CD4-positive, CD25-positive, alpha-beta regulatory T cell (primary cell): ENCODE data around the gene MPRIP. TPM values are rescaled to one million over a fixed set of nuclear protein-coding genes. Genes with fewer than 3 reads are reported as not detected.

Source experiments
- ATAC-seq, 2 donors: fragments of 150-1000 bp; cut with Tn5 transposase; one replicate each; pipeline ENCODE4 v1.10.0; 2021; ENCODE audit warnings: low read depth in 2 of 2, moderate number of reproducible peaks in 2 of 2, moderate library complexity in 1 of 2
- DNase-seq, 3 donors: peaks; one replicate each; pipeline versions ENCODE4 v3.0.0 to v3.0.0-alpha.2; 2012 to 2022; ENCODE audit warnings: mixed read lengths in 1 of 3
- H3K27ac ChIP-seq: one replicate; pipeline ENCODE4 v1.7.0; 2013; ENCODE audit warnings: mild to moderate bottlenecking, low read length; ENCODE audit not compliant: insufficient read depth, poor library complexity, severe bottlenecking
- H3K27me3 ChIP-seq: one replicate; pipeline ENCODE4 v1.7.0; 2013; ENCODE audit warnings: low read length; ENCODE audit not compliant: control insufficient read depth, insufficient read depth
- H3K36me3 ChIP-seq: one replicate; pipeline ENCODE4 v1.7.0; 2013; ENCODE audit warnings: mild to moderate bottlenecking, low read length, moderate library complexity; ENCODE audit not compliant: control insufficient read depth, insufficient read depth
- H3K4me1 ChIP-seq: 2 replicates; pipeline ENCODE4 v1.7.0; 2013; ENCODE audit warnings: mild to moderate bottlenecking, low read length; ENCODE audit not compliant: insufficient read depth, control insufficient read depth, poor library complexity, severe bottlenecking
- H3K4me3 ChIP-seq: one replicate; pipeline ENCODE4 v1.7.0; 2013; ENCODE audit warnings: low read depth, mild to moderate bottlenecking, low read length, moderate library complexity
- H3K9me3 ChIP-seq, 2 experiments: 1 replicate in 1 of 2; 2 replicates in 1 of 2; pipeline ENCODE4 v1.7.0; 2013; ENCODE audit warnings: low read length in 2 of 2, mild to moderate bottlenecking in 1 of 2, moderate library complexity in 1 of 2; ENCODE audit not compliant: control insufficient read depth in 2 of 2
- H3K27ac Mint-ChIP-seq, 3 donors: one replicate each; pipeline ENCODE4 v1.8.0; 2020 to 2022; ENCODE audit warnings: mild to moderate bottlenecking in 3 of 3, mixed read lengths in 3 of 3, moderate library complexity in 2 of 3
- H3K27me3 Mint-ChIP-seq: one replicate; pipeline ENCODE4 v1.8.0; 2022; ENCODE audit warnings: mild to moderate bottlenecking, mixed read lengths
- H3K36me3 Mint-ChIP-seq: one replicate; pipeline ENCODE4 v1.8.0; 2020; ENCODE audit warnings: mixed read lengths
- H3K4me1 Mint-ChIP-seq, 4 donors: one replicate each; pipeline ENCODE4 v1.8.0; 2020 to 2022; ENCODE audit warnings: mixed read lengths in 4 of 4, mild to moderate bottlenecking in 1 of 4
- H3K4me3 Mint-ChIP-seq, 4 donors: one replicate each; pipeline ENCODE4 v1.8.0; 2020 to 2022; ENCODE audit warnings: mild to moderate bottlenecking in 4 of 4, mixed read lengths in 4 of 4, moderate library complexity in 3 of 4
- H3K9me3 Mint-ChIP-seq, 7 donors: one replicate each; pipeline ENCODE4 v1.8.0; 2020 to 2022; ENCODE audit warnings: mixed read lengths in 7 of 7, mild to moderate bottlenecking in 3 of 7, moderate library complexity in 2 of 7
- polyA plus RNA-seq, 4 donors: library from polyadenylated mRNA; unstranded; fragments of 300-500 nt; fragmentation: Illumina TruSeq; gene quantifications; one replicate each; pipeline ENCODE4 v1.2.3, GENCODE V29; 2021
- total RNA-seq: library from RNA; stranded (reverse); gene quantifications from one replicate; pipeline ENCODE4 v1.2.3, GENCODE V29; 2022

Gene MPRIP
- total and polyA plus RNA-seq, 5 donors from 2014 or later, result 49.0 to 234 (median 58.0) TPM

DNA sequence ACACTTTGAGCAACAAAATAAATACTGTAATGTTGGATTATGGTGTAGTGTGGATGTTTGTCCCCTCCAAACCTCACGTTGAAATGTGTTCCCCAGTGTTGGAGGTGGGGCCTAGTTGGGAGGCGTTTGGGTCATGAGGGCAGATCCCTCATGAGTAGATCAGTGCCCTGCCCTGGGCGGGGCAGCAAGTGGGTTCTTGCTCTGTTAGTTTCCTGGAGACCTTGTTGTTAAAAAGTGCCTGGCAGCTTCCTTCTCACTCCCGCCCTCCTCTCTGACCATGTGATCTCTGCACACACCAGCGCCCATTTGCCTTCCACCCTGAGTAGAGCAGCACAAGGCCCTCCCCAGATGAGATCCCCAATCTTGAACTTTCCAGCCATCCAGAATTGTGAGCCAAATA lies 67.7 kb downstream of the MPRIP start:
- Histone ChIP-seq H3K27me3 (no peaks in the 10 kb centered on the region), H3K4me1 (peaks cover 40% of the 10 kb centered on the region), H3K36me3 (no peaks in the 10 kb centered on the region), H3K27ac (no peak overlapping the region), H3K9me3 (no peaks in the 10 kb centered on the region), H3K4me3 (peak overlapping the region; percentile 43)
- Mint-ChIP-seq H3K4me3 (peak overlapping the region; percentile 2 to 80 (median 54)), H3K27ac (peak overlapping the region; percentile 66 to 97 (median 83)), H3K9me3 (no peaks in the 10 kb centered on the region), H3K36me3 (no peaks in the 10 kb centered on the region), H3K27me3 (no peaks in the 10 kb centered on the region), H3K4me1 (peaks cover 25 to 80% (median 49%) of the 10 kb centered on the region in 4 donors)
- peak in 2 of 3 donors; percentile 11 to 88 for DNase-seq
- peak; percentile 44 to 50 for ATAC-seq

DNA sequence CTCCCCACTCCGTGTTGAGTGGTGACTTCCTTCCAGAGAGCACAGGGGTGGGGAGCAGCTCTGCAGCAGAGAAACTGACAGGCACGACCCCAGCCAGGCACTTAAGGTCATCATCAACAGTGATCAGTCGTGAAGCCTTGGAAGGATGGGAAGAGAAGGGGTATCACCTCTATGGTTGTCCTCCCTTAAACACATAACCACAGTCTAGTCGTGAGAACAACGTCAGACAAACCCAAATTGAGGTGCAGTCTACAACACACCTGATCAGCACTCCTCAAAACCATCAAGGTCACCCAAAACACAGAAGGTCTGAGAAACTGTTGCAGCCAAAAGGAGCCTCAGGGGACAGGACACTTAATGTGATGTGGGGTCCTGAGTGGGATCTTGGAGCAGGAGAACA lies 68.3 kb downstream of the MPRIP start:
- no peak for ATAC-seq
- no peak overlapping the region for H3K4me3 ChIP-seq

DNA sequence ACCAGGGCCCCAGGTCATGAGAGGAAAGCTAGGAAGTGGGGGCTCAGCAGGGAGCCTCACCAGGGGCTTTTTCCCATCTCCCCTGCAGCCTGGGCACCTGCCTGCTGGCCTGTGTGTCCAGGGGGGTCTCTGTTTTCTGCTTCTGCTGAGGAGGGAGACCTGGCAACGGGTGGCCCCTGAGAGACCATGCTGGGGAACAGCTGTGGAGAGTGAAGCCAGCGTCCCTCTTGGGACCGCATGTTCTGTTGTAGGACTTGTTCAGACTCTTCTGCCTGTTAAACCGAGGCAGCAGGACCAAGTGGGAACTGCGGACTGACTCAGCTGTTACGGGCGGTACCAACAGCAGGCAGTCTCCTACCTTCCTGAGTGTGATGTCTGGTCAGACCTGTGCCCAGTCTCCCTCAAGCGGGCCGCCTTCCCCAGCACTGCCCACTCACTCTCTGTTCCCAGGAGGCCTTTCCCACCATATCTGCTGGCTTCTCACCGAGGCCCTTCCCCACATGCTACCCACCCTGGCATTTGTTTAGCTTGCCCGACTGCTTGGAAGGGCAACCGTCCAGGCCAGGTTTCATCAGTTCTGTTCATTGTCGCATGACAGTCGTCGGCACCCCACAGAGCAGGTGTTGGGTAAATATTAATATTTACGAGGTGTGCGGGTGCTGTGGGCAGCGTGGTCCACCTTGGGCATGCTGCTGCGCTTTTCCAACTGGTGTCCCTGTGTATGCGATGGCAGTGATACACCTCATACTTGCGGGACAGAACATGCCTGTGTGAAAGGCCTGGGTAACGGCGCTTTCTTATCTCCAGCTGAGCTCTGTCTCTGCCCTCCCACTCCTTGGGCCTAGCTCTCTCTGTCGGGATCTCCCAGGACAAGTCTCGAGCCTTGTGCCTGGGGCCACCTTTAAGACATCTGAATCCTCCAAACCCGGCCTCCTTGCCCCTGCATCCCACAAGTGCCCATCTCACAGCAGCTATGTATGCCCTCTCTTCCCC lies 69.4 kb downstream of the MPRIP start:
- no peak for ATAC-seq
- Histone ChIP-seq H3K27me3 (no peaks in the 10 kb centered on the region), H3K4me3 (no peak overlapping the region), H3K4me1 (peaks cover 44% of the 10 kb centered on the region), H3K9me3 (no peaks in the 10 kb centered on the region), H3K36me3 (no peaks in the 10 kb centered on the region), H3K27ac (no peak overlapping the region)
- Mint-ChIP-seq H3K4me3 (no peak overlapping the region), H3K36me3 (no peaks in the 10 kb centered on the region), H3K4me1 (peaks cover 25 to 88% (median 58%) of the 10 kb centered on the region in 4 donors), H3K27me3 (no peaks in the 10 kb centered on the region), H3K27ac (peak overlapping the region in 2 of 3 donors; percentile 66 to 76), H3K9me3 (no peaks in the 10 kb centered on the region)
- no peak for DNase-seq

More for the DNA sequence above, 68.3 kb downstream of the MPRIP start:
- Mint-ChIP-seq H3K4me3 (peak overlapping the region in 1 of 4 donors; percentile 25), H3K4me1 (peaks cover 25 to 85% (median 53%) of the 10 kb centered on the region in 4 donors), H3K9me3 (no peaks in the 10 kb centered on the region), H3K27me3 (no peaks in the 10 kb centered on the region), H3K27ac (peak overlapping the region; percentile 66 to 85 (median 76)), H3K36me3 (no peaks in the 10 kb centered on the region)
- Histone ChIP-seq H3K4me1 (peaks cover 44% of the 10 kb centered on the region), H3K36me3 (no peaks in the 10 kb centered on the region), H3K27me3 (no peaks in the 10 kb centered on the region), H3K9me3 (no peaks in the 10 kb centered on the region), H3K27ac (no peak overlapping the region)
- DNase-seq, result no peak

DNA sequence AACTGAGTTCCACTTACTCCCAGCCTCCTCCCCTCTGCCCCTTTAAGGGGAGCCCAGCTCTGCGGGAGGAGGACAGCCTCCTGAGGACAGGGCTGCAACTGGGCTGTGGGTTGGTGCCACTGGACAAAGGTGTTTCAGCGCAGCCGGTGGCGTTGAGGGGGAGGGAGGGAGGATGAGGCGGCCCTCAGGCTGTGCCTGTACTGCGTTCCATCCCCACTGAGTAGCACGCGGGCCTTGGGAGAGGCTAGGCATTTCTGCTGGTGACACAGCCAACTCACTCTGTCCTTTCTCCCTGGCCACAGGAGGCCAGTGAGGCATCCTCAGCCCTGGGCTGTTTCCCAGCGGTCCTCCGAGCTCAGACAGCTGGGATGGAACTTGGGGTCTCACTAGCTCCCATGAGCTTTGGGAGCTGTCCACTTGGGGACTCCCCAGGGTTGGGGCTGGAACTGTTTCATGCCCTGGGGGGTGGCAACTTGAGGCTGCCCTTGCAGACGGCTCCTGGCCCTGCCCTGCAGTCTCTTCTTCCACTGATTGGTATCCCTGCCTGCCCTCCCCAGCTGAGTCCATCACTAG lies 70.5 kb downstream of the MPRIP start:
- no peaks in the 10 kb centered on the region for H3K36me3 ChIP-seq
- peaks cover 45% of the 10 kb centered on the region for H3K4me1 ChIP-seq
- no peak overlapping the region for H3K4me3 Mint-ChIP-seq
- H3K27ac ChIP-seq, result no peak overlapping the region
- H3K27me3 ChIP-seq, result no peaks in the 10 kb centered on the region
- ATAC-seq (no peak), DNase-seq (no peak)
- no peak overlapping the region for H3K27ac Mint-ChIP-seq
- H3K4me3 ChIP-seq, result no peak overlapping the region
- H3K9me3 ChIP-seq, result no peaks in the 10 kb centered on the region
- no peaks in the 10 kb centered on the region for H3K9me3 Mint-ChIP-seq
- peaks cover 25 to 85% (median 59%) of the 10 kb centered on the region in 4 donors for H3K4me1 Mint-ChIP-seq
- H3K27me3 Mint-ChIP-seq, result no peaks in the 10 kb centered on the region
- no peaks in the 10 kb centered on the region for H3K36me3 Mint-ChIP-seq

DNA sequence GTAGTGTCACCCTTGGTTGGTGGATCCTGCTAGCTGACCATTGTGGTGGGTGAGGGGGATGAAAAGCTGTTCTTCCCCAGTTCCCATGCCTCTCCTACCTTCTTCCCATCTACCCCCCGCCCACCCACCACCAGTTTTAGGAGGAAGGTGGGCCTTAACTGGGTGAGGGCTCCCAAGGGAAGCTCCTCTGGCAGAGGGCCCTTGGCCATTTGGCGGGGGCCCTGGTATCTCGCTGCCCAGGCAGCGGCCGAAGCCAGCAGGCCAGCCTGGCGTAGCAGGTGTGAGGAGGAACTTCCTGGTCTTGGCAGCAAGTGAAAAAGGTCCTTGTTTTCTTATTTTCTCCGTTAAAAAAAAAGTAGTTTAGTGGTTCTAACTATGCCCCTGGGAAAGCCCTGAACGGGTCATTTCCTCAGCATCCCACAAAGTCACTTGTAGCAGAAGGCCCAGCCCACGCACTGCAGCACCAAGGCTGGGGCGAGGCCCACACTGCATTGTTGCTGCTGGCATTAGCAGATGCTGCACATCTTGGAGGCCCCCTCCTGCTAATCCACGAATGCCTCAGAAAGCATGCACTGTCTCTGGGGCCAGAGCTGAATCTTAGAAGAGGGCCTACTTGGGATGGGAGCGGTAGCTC lies 72.5 kb downstream of the MPRIP start:
- no peak overlapping the region for H3K27ac ChIP-seq
- no peaks in the 10 kb centered on the region for H3K27me3 Mint-ChIP-seq
- H3K36me3 Mint-ChIP-seq, result no peaks in the 10 kb centered on the region
- no peaks in the 10 kb centered on the region for H3K9me3 ChIP-seq
- H3K9me3 Mint-ChIP-seq, result no peaks in the 10 kb centered on the region
- no peaks in the 10 kb centered on the region for H3K27me3 ChIP-seq
- H3K27ac Mint-ChIP-seq, result peak overlapping the region in 1 of 3 donors; percentile 83
- H3K36me3 ChIP-seq, result no peaks in the 10 kb centered on the region
- H3K4me3 Mint-ChIP-seq, result peak overlapping the region in 1 of 4 donors; percentile 56
- peaks cover 48% of the 10 kb centered on the region for H3K4me1 ChIP-seq
- ATAC-seq (no peak), DNase-seq (no peak)
- peaks cover 22 to 85% (median 55%) of the 10 kb centered on the region in 4 donors for H3K4me1 Mint-ChIP-seq
- no peak overlapping the region for H3K4me3 ChIP-seq

DNA sequence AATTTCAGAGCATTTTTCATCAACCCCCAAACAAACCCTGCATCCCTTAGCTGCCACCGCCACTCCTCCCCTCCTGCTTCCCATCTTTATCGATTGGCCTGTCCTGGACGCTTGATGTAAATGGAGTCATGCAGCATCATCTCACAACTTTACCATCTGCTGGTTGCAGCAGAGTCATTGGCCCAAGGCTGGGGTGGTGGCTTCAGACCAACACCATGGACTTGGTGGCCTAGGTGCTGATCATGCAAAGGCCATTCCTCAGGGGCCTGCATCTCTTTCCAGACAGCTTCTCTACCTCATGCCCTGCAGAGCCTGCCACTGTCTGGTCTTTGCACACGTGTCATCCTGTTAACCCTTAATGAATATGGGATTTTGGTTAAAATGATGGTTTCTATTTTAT lies 73.4 kb downstream of the MPRIP start:
- no peaks in the 10 kb centered on the region for H3K9me3 Mint-ChIP-seq
- peak overlapping the region in 1 of 4 donors; percentile 56 for H3K4me3 Mint-ChIP-seq
- H3K36me3 ChIP-seq, result no peaks in the 10 kb centered on the region
- no peaks in the 10 kb centered on the region for H3K27me3 Mint-ChIP-seq
- ATAC-seq, result no peak
- H3K36me3 Mint-ChIP-seq, result no peaks in the 10 kb centered on the region
- no peak overlapping the region for H3K27ac ChIP-seq
- no peak overlapping the region for H3K4me3 ChIP-seq
- H3K27ac Mint-ChIP-seq, result peak overlapping the region; percentile 74 to 85 (median 83)
- H3K27me3 ChIP-seq, result no peaks in the 10 kb centered on the region
- peaks cover 19 to 85% (median 53%) of the 10 kb centered on the region in 4 donors for H3K4me1 Mint-ChIP-seq
- peaks cover 48% of the 10 kb centered on the region for H3K4me1 ChIP-seq
- DNase-seq, result no peak
- H3K9me3 ChIP-seq, result no peaks in the 10 kb centered on the region

DNA sequence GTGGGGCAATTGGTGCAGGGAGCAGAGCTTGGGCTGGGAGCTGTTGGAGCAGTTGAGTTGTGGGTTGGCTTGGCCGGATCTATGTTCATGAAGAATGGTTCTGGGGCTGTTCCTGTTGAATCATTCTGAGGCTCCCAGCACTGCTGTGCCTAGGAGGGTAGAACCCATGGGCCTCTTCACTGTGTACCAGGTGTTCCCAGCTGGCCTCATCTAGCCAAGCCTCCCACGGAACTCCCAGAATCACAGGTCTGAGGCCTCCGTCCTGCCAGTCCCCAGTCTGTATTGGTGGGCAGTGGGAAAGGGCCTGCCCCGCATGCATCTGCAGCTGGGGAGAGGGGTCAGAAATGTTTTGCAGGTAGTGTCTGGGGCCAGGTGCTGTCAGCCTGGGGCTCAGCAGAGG lies 74.1 kb downstream of the MPRIP start:
- H3K36me3 ChIP-seq, result no peaks in the 10 kb centered on the region
- peak overlapping the region; percentile 48 to 89 (median 74) for H3K27ac Mint-ChIP-seq
- no peak overlapping the region for H3K27ac ChIP-seq
- H3K27me3 Mint-ChIP-seq, result no peaks in the 10 kb centered on the region
- no peaks in the 10 kb centered on the region for H3K9me3 Mint-ChIP-seq
- H3K27me3 ChIP-seq, result no peaks in the 10 kb centered on the region
- DNase-seq (no peak), ATAC-seq (no peak)
- H3K9me3 ChIP-seq, result no peaks in the 10 kb centered on the region
- peaks cover 19 to 87% (median 54%) of the 10 kb centered on the region in 4 donors for H3K4me1 Mint-ChIP-seq
- H3K36me3 Mint-ChIP-seq, result no peaks in the 10 kb centered on the region
- peaks cover 52% of the 10 kb centered on the region for H3K4me1 ChIP-seq
- no peak overlapping the region for H3K4me3 Mint-ChIP-seq
- H3K4me3 ChIP-seq, result no peak overlapping the region
